UCSD-AML1 (cell line): ENCODE results near the gene CDX1.

ENCODE experiments used
- DNase-seq: peaks from one replicate; lab custom pipeline; 2025; ENCODE audit not compliant: unreplicated experiment; lab: John Stamatoyannopoulos, UW

CDX1 gene

DNA sequence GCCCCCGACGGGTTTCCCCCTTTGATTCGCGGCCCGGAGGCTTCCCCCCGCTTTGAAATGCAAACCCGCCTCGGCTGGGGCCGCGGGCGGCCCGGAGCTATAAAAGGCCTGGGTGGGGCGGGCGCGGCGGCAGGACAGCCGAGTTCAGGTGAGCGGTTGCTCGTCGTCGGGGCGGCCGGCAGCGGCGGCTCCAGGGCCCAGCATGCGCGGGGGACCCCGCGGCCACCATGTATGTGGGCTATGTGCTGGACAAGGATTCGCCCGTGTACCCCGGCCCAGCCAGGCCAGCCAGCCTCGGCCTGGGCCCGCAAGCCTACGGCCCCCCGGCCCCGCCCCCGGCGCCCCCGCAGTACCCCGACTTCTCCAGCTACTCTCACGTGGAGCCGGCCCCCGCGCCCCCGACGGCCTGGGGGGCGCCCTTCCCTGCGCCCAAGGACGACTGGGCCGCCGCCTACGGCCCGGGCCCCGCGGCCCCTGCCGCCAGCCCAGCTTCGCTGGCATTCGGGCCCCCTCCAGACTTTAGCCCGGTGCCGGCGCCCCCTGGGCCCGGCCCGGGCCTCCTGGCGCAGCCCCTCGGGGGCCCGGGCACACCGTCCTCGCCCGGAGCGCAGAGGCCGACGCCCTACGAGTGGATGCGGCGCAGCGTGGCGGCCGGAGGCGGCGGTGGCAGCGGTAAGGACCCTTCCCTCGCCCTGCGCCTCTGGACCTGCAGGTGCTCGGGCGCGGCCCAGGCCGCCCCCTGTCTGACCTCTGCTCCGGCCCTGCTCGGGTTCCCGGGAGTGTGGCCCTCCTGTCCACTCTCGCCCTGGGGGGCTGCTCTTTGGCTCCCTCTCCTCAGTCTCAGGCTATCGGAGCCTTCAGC lies at the start of gene CDX1:
Gene CDX1 (plus strand): TSS at position 129 of the 862 bp plus-strand sequence. CDS start 99 bp downstream, at position 228.
- DNase-seq: no peak

DNA sequence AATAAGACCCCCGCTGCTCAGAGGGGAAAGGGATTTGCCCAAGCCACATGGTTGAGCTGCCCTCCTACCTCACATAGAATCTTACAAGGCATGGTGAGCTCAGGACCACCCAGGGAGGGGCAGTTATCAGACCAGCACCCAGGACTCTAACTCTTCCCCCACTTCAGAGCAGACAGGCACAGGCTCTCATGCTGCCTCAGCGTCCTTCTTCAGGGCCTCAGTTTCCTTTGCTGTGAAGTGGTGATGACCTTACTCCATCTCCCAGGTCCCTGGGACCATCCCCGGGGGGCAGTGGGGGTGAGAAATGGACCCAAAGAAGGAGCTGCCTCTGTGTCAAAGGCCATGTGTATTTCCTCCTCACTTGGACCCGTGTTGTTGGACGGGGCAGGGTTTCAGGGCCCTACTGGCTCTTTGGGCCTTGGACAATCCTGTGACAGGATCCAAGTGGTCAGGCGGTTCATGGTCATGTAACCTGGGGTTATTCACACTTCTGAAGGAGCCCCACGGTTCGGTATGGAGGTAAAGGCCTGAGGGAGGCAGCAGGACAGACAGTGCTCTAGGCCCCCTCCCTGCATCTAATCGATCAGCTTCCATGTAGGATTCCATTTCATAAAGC lies 48.5 kb upstream of the CDX1 start:
- no peak for DNase-seq

DNA sequence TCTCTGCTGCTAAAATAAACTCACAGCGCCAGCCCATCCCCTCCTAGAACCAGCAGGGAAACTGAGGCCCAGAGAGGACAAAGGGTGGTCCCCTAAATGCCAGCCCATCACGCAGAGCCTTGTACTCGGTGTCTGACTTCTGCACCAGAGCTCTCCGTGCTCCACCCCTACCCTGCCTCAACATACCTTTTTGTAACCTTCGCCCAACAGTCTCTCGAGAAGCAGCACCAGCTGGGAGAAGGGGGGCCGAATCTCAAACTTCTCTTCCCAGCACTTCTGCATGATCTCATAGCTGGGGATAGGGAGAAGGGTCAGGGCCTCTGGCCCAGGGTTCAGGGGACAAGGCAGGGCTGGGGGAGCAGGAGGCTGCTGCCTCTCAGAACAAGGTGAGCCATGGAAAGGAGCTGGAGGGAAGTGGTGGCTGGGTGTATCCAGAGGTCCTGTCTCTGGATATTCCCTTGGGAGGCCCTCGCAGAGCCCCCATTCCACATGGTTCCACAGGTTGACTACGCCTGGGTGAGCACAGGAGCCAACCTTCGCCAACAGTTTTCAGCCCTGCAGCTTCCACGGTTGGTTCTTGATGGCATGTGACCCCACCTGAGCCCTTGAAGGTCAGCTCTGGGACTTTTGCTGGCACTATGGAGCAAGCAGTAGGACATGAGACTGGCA lies 47.9 kb upstream of the CDX1 start:
- DNase-seq: no peak

DNA sequence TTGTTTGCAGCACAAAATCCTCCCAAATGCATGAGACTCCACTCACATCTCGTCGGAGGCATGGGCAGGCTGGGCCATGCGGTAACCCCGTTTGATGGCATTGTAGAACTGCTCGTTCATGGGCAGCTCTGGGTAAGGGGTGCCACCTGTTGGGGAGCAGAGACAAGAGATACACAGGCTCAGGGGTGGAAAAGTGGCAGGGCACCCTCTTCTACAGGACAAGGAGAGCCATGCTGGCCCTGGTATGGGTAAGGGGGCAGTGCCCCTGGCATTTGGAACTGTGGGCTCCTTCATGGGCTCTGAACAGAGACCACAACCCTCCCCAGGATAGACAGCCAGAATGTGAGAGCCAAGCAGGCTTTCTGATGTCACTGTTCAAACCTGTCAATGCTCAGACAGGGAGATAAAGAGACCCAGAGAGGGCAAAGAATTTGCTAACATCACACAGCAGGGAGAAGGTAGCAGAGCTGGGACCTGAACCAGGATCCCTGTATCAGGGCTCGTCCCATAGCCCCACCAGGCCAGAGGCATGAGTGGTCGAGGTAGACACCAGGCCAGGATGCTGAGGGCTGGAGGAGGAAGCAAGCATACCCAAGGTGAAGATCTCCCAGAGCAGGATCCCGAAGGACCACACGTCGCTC lies 47.0 kb upstream of the CDX1 start:
- DNase-seq: no peak

DNA sequence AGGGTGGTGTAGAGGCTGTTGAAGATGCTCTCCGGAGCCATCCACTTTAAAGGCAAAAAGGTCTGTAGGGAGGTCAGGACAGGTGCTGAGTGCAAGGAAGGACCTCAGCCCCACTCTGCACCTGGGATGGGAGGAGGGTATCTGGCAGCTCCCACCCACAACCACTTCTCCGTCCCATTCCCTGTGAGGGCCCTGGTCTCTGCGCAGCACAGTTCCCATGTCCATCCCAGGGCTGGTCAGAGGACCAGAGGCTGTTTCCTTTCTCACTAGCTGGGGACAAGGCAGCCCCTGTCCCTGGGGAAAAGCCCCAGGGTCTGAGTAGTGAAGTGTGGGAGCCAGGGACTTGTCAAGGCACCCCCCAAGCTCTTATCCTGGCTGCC lies 46.5 kb upstream of the CDX1 start:
- no peak for DNase-seq

DNA sequence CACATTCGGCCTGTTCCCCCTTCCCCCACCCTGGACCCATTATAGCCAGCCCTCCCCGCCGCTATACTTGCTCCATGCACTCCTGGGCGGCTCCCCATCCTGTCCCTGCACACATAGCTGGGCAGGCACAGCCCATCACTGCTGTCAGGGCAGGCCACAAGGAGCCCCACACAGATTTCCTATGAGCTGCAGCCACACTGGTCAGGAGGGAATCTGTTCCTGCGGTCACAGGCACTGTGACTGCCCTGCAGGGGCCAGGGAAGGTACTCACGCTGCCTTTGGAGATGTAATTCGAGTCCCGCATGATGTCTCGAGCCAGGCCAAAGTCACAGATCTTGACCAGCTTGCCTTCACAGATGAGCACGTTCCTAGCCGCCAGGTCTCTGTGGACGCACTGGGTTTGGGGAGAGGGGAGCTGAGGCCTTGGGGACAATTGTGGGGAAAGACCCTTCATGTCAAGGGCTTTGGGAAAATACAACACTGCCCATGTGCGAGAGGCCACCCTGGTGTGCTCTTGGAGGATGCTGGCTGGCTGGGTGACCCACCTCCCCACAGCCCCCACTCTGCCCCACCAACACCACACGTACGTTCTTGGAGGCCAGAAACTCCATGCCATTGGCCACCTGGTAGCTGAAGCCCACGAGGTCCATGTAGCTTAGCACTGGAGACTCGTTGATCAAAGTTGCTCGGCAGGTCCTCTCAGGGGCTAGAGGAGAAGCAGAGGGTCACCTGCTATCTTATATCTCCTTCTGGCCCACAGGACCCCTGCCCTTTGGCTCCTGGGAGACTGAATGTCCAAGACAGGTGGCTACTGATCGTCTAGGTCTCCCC lies 45.7 kb upstream of the CDX1 start:
- no peak for DNase-seq

DNA sequence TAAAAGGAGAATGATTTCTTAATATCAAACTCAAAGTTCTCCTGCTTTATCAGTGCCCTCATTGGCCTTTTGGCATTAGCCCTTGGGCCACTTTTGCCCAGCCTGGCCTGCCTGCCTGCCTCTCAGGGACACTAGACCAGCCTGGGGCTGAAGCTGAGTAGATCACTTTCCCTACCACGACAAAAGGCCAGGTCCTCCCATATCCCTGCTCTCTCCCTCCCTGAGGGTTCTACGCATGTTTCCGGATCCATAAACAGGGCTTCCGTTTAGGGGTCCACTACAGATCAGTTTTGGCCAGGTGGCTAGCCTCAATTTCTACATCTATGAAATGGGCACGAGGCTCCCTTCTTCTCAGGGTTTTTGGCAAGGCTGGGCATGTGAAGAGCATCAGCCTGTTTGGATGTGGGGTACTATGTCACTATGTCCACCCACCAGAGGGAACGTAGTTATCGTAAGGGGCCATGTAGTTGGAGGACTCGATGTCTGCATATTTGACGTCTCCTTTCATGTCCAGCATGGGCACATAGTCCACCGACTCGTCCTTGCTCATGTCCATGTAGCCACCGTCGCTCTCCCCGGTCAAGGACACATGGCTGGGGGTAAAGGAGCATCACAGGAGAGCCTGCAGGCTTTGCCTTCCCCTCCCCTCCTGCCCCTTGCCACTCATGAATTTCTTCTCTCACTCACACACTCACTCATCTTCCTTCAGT lies 45.0 kb upstream of the CDX1 start:
- no peak for DNase-seq

DNA sequence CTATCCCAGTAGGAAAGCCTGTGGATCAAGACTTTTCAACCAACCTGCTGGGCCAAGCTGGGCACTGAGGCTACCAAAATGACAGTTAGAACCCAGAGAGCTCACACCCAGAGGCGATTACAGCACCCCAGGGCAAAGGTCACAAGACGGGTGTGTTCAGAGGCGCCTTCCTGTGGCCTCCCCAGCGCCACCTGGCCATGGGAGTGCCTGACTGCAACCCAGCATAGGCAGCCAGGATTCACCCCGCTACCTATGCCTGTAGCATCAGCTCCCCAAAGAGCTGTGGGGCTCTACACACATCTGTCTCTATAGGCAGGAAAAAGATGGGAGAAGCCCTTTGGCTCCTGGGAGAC lies 44.4 kb upstream of the CDX1 start:
- DNase-seq: peak; percentile 57

DNA sequence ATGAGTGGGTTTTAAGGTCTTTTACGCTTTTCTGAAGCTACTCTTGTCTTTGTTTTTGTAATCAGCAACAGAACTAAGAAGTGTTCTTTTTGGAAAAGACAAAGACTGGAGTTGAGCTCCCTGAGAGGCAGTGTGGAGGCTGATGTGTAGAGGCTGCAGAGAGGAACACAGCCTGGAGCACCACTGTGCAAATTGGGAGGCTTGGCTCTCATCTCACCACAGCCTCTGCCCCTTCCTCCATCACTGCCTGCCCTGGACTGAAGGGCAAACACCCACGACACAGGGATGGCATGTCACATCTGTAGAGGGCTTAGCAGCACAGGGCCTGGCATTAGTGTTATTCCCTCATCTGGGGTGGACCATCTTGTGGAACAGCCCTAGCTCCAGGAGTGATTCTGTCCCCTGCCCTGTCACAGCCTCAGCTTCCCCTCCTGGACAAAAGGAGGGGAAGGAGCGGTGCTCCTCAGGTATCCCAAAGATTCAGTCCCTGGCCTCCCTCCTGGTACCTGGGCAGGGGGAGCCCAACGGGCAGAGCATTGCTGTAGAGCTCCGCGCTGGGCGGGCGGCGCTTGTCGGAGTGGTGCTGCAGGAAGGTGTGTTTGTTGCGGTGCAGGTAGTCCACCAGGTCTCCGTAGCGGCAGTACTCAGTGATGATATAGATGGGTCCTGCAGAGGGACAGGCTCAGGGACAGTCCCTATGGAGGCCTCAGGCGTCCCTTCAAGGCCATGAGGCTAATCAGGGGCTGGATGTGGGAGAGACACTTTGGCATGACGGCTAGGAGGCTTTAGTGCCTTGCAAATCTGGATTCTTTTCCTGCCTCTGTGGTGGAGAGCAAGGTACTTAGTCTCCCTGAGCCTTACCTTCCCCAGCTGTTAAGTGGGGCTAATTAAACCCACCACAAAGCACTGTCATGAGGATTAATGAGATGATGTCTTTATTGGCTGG lies 43.8 kb upstream of the CDX1 start:
- DNase-seq: no peak

DNA sequence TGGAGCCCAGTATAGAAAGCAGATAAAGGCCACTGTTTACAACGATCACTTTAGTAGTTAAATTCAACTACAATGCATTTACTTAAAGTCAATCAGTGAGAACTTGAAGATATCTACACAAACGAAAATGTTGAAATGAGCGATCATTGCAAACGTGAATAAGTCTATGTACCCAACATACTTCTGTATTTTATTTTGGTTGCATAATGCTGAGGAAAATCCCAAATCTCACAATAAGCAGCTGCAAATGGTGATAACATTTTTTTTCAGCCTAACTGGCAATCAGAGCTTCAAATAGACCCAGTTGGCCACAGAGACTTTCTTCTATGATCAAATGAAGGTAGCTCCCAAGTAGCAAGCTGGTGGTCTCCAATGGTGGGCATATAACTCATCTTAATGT lies 43.0 kb upstream of the CDX1 start:
- DNase-seq: no peak

DNA sequence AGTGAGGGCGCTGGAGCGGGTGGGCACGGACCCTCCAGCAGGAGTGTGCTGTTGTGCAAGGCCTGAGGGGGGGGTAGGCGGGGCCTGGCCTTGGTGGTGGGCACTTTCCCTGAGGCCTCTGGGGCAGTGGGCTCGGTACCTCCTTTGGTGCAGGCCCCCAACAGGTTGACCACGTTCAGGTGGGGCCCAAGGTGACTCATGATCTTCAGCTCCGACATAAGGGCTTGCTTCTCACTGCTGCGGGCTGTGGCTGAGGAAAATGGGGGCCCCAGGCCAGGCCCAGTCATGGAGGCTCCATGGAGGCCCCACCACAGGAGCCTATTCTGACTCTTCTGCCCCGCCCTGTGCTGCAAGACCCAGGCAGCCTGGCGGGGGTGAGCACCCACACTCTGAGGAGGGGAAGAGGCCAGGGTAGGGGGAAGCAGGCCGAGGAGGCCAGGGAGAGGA lies 42.4 kb upstream of the CDX1 start:
- no peak for DNase-seq

DNA sequence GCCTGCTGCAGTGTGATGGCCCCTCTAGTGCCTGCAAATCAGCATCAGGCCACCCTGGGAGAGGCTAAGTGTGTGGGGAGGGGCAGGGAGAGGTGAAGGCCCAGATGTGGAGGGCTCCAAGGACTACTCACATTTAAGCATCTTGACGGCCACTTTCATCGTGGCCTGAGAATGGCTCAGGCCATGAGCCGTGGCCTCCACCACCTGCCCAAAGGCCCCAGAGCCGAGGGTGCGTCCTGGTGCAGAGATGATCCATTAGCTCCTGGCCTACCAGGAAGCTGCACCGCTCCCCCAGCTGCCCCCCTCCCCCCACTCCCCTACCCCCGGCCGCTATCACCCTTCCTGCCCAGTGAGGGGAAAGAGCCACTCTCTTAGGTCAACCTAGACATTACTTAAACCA lies 42.0 kb upstream of the CDX1 start:
- no peak for DNase-seq

DNA sequence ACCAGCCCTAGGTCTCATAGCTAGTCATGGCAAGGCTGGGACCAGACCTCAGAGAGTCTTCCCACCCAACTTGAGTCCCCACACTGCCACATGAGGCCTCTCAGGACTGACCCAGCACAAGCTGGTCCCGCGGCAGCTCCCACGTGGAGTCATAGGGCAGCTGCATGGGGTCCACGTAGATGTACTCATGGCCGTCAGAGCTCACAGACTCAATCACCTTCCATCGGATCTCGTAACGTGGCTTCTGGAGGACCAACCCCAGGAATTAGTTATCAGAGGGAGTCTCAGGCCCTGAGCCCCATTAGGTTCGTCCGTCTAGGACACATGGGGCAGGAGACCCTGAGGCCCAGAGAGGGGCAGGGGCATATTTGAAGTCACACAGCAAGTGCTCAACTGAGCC lies 41.2 kb upstream of the CDX1 start:
- no peak for DNase-seq

DNA sequence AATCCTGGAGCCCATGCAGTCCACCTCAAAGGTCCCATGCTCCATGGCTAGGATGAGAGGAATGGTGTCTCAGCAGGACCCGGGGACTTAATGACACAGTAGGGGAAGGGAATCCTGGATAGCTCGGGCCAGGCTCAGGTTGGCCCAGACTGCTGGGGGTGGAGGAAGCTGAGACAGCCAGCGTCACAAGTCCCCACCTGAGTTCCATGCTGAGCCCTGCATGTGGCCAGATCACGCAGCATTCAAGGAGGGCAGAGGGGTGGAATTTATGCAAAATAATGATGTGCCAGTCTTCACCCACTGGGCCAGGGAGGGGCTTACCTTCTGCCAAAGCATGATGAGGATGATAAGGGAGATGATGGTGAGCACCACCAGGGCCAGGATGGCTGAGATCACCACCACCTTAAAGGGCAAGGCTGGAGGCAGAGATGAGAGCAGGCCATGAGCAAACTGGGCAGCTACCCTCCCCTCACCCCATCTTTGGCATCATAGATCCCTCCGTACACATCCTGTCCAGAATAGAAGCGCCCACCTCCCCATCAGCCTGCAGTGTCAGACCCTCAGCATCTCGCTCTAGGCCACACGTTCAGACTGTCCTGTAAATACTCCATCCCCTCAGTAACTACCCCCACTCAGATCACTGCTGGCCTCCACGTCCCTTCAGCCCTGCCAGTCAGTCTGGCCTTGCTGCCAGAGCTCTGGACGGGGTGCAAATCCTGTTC lies 40.2 kb upstream of the CDX1 start:
- DNase-seq: no peak

DNA sequence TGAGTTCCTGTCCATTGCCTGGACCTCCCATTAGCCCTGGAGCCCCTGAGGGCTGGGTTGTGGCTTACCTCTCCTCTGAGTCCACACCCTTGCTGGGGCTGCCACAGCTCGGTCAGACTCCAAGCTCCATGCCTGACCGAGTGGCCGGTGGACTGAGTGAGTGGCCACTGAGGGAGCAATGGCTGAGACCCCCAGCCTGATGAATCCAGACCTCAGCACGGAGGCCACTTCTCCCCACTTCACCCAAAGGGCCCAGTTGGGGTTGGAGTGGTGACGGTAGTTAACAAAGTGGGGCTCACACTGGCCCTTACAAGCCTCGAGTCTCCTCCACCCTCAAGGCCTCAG lies 39.7 kb upstream of the CDX1 start:
- no peak for DNase-seq

DNA sequence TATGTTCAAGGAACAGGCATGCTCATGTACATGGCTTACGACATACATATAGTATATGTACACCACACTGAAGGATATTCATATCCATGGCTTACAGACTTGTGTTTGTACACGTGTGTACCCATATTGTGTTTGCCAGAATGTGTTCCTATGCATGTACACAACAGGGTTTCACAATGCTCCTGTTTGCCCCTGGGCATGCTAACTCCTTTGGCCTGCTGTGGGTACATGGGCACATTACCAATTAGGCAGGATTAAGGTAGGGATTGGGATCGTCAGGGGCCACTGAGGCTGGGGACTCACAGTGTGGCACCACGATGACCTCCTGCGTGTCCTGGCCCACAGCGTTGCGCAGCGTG lies 37.1 kb upstream of the CDX1 start:
- DNase-seq: no peak

DNA sequence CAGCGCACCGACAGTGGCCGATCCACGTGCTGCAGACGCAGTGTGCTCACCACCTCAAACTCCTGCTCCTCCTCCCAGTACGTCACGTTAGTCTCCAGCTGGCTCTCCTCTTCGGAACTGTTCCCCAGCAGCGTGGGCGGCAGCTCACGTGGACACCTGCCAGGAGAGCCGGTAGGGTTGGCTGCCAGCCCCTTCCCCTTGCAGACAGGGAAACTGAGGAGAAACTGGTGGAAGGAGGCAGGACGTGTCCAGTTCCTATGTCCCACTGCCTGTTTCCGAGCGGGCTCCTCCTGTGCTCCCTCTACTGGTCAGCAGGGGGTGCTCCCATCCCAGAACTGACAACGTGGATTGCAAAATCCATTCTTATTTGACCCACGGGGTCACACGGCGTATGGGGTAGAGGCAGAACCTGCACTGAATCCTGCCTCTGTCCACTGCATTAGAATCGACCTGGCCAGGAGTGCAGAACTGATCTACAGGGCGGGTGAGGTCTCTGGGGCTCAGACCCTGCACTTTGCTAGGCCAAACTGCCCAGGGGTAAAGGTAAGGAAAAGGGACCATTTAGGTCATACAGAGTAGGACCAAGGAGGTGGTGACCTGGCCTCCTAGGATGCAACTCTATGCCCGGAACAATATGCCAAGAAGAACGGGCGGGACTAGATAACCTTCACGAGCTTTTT lies 36.6 kb upstream of the CDX1 start:
- DNase-seq: peak; percentile 70

DNA sequence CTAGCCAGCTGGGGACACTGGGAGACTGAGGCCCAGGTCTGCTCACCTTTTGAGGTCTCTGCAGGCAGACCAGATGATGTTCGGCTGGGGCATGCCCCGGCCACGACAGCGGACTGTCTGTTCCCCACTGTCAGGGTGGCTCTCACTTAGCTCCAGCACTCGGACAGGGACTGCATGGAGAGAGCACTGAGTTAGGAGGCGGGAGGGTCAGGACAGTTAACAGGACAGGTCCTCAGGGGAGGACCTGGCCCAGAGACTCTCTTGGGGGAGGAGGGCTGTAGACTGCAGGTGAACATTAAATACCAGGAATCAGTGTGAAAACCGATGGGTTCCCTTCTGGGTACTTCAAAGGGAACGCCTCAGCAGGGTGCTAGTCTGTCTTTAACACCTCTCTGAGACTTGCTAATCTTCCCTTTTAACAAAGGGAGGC lies 36.1 kb upstream of the CDX1 start:
- no peak for DNase-seq
